AG04450 (cell line): ENCODE data around the gene KCNAB2. TPM values are rescaled to one million over a fixed set of nuclear protein-coding genes. Genes with fewer than 3 reads are reported as not detected.

ENCODE experiments used
- CTCF ChIA-PET: fragments of 300-600, 350-600 bp; formaldehyde crosslinking; extraction: SDS; loops from one replicate; lab custom pipeline; 2022; ENCODE audit warnings: antibody characterized with exemption, inconsistent platforms; lab: Charles Lee
- POLR2A ChIA-PET: fragments of 350-600 bp; formaldehyde crosslinking; extraction: SDS; loops from one replicate; lab custom pipeline; 2021; ENCODE audit warnings: antibody characterized with exemption, inconsistent platforms; lab: Yijun Ruan, JAX
- DNase-seq: peaks from one replicate; pipeline ENCODE4 v3.0.0-alpha.2; 2011; ENCODE audit warnings: low read depth, low spot score
- H3K27ac ChIP-seq: one replicate; pipeline ENCODE4 v1.5.1; 2012; ENCODE audit warnings: low read depth, low read length, control low read depth
- H3K27me3 ChIP-seq: one replicate; pipeline ENCODE4 v1.6.0; 2012; ENCODE audit warnings: low read length; ENCODE audit not compliant: control insufficient read depth, insufficient read depth
- H3K4me3 ChIP-seq: 2 replicates; pipeline ENCODE4 v1.5.1; 2011; ENCODE audit warnings: mild to moderate bottlenecking, low read depth, low read length, control low read depth
- H3K9me3 ChIP-seq: 2 replicates; pipeline ENCODE4 v1.5.1; 2012; ENCODE audit warnings: low read length; ENCODE audit not compliant: control insufficient read depth, insufficient read depth
- CTCF ChIP-seq: IDR thresholded peaks from 2 replicates; pipeline ENCODE4 v1.5.1; 2011; ENCODE audit warnings: low read depth, low read length, control low read depth, inconsistent platforms
- polyA plus RNA-seq: library from polyadenylated mRNA; depleted of rRNA; stranded (reverse); fragments of >200 nt; gene quantifications from 2 replicates; pipeline ENCODE4 v1.2.3, GENCODE V29; 2011

The KCNAB2 gene
- polyA plus RNA-seq, 1 experiment, result 3.1 TPM

- Histone ChIP-seq H3K4me3 (no peak overlapping the region), H3K9me3 (no peaks in the 10 kb centered on the region; the same call in 1 of the 2 replicates), H3K27me3 (peaks cover 5% of the 10 kb centered on the region), H3K27ac (no peak overlapping the region)
- no peak for DNase-seq
- POLR2A ChIA-PET, result no interaction called here
- no peak for TF ChIP-seq CTCF
- CTCF ChIA-PET, result no interaction called here
These were observed 51.5 kb downstream of the KCNAB2 start for GRCh38 chr1:6097117-6097595.

- Histone ChIP-seq H3K27ac (no peak overlapping the region), H3K9me3 (no peaks in the 10 kb centered on the region; the same call in 1 of the 2 replicates), H3K27me3 (peaks cover 10% of the 10 kb centered on the region), H3K4me3 (no peak overlapping the region)
- no peak for DNase-seq
- CTCF ChIA-PET, result no interaction called here
- POLR2A ChIA-PET, result no interaction called here
- no peak for TF ChIP-seq CTCF
These were observed 52.1 kb downstream of the KCNAB2 start for GRCh38 chr1:6097824-6098223.

- POLR2A ChIA-PET, result no interaction called here
- TF ChIP-seq CTCF, result no peak
- CTCF ChIA-PET, result no interaction called here
- no peaks in the 10 kb centered on the region; the same call in 1 of the 2 replicates for H3K9me3 ChIP-seq
- no peak overlapping the region for H3K27ac ChIP-seq
- DNase-seq, result no peak
- no peak overlapping the region for H3K4me3 ChIP-seq
- peaks cover 11% of the 10 kb centered on the region for H3K27me3 ChIP-seq
These were observed 52.9 kb downstream of the KCNAB2 start for GRCh38 chr1:6098303-6099215.

GRCh38 chr1:6099297-6099696 lies 53.6 kb downstream of the KCNAB2 start:
- ChIA-PET POLR2A (no interaction called here), CTCF (no interaction called here)

More at GRCh38 chr1:6099297-6099696, 53.6 kb downstream of the KCNAB2 start:
- TF ChIP-seq CTCF, result no peak
- no peak for DNase-seq
- Histone ChIP-seq H3K9me3 (no peaks in the 10 kb centered on the region; the same call in 1 of the 2 replicates), H3K27me3 (peaks cover 11% of the 10 kb centered on the region), H3K27ac (no peak overlapping the region), H3K4me3 (no peak overlapping the region)
